K562 (cell line): ENCODE results near the gene ADAD1. TPM values are rescaled to one million over a fixed set of nuclear protein-coding genes. Genes with fewer than 3 reads are reported as not detected.
A peak's percentile ranks its signal among the peaks of the same experiment; 100 is the strongest.

ENCODE experiments used
- ATAC-seq: fragments of 200-7000 bp; cut with Tn5 transposase; 3 replicates; pipeline ENCODE4 v1.9.1; 2020; ENCODE audit warnings: moderate library complexity
- BruUV-seq: library from RNA; stranded (reverse); fragments of 400-500 nt; replicated peaks from 2 replicates; lab custom pipeline; 2021; lab: Mats Ljungman, UMichigan
- CTCF ChIA-PET: fragments of 300-600 bp; formaldehyde crosslinking; extraction: SDS; loops from one replicate; lab custom pipeline; 2021; ENCODE audit warnings: low intra/inter-chr PET ratio; lab: Yijun Ruan, JAX
- POLR2A ChIA-PET: fragments of 300-600, 350-650 bp; sonication (Branson Sonifier 250); formaldehyde crosslinking; extraction: SDS; loops from one replicate; lab custom pipeline; 2021; ENCODE audit warnings: antibody characterized with exemption, inconsistent platforms; lab: Yijun Ruan, JAX
- DNase-seq, 4 experiments: peaks; one replicate each; pipeline versions ENCODE4 v3.0.0 to v3.0.0-alpha.2; 2011 to 2018; ENCODE audit warnings: low spot score in 3 of 4, mixed read lengths in 3 of 4; ENCODE audit errors: extremely low read depth in 1 of 4
- FAIRE-seq: peaks from 2 replicates; lab custom pipeline; 2011; peaks lifted over from hg19 to GRCh38; lab: Jason Lieb, UNC
- H2AFZ ChIP-seq: 2 replicates; pipeline ENCODE4 v1.6.0; 2011; ENCODE audit warnings: low read depth, low read length, control low read depth, inconsistent platforms
- H3K27ac ChIP-seq: fragments of 200-600 bp; 3 replicates; pipeline ENCODE4 v1.8.0; 2011; ENCODE audit warnings: low read depth, mild to moderate bottlenecking, control low read depth, inconsistent platforms, low read length, moderate library complexity, mixed read lengths; ENCODE audit errors: extremely low read depth
- H3K27me3 ChIP-seq, 2 experiments: fragments of 300-600 bp in 1 of 2; 2 replicates in 1 of 2; 3 replicates in 1 of 2; pipeline versions ENCODE4 v1.6.0 to v1.8.0; 2011; ENCODE audit warnings: inconsistent platforms in 2 of 2, low read length in 2 of 2, mild to moderate bottlenecking in 1 of 2, mixed read lengths in 1 of 2, moderate library complexity in 1 of 2; ENCODE audit not compliant: control insufficient read depth in 2 of 2, insufficient read depth in 2 of 2
- H3K36me3 ChIP-seq: fragments of 300-600 bp; 3 replicates; pipeline ENCODE4 v1.8.0; 2011; ENCODE audit warnings: mild to moderate bottlenecking, low read length, inconsistent platforms; ENCODE audit not compliant: control insufficient read depth, insufficient read depth
- H3K4me1 ChIP-seq, 2 experiments: fragments of 200-600 bp in 1 of 2; replicated peaks in 1 of 2; 2 replicates in 1 of 2; 3 replicates in 1 of 2; pipeline versions ENCODE4 v1.5.1 to v1.8.0; 2011; ENCODE audit warnings: inconsistent platforms in 2 of 2, low read length in 2 of 2, mild to moderate bottlenecking in 1 of 2, mixed read lengths in 1 of 2, moderate library complexity in 1 of 2; ENCODE audit not compliant: control insufficient read depth in 2 of 2, insufficient read depth in 2 of 2
- H3K4me2 ChIP-seq: 2 replicates; pipeline ENCODE4 v1.6.1; 2011; ENCODE audit warnings: low read length, control low read depth, inconsistent platforms, mixed read lengths; ENCODE audit not compliant: insufficient read depth
- H3K4me3 ChIP-seq: fragments of 200-600 bp; sonication (generic), shearing (Covaris generic); 2 replicates; pipeline ENCODE4 v1.5.1; 2016; ENCODE audit warnings: control low read depth, inconsistent platforms
- H3K79me2 ChIP-seq: fragments of 200-600 bp; 3 replicates; pipeline ENCODE4 v1.8.0; 2011; ENCODE audit warnings: low read length, inconsistent platforms; ENCODE audit not compliant: control insufficient read depth, insufficient read depth
- H3K9ac ChIP-seq, 2 experiments: 2 replicates each; pipeline versions ENCODE4 v1.6.0 to v1.6.1; 2011; ENCODE audit warnings: low read depth in 2 of 2, low read length in 2 of 2, control low read depth in 1 of 2, inconsistent platforms in 1 of 2, mild to moderate bottlenecking in 1 of 2, mixed read lengths in 1 of 2; ENCODE audit not compliant: insufficient read depth in 1 of 2
- H3K9me1 ChIP-seq: one replicate; pipeline ENCODE4 v1.6.0; 2011; ENCODE audit warnings: inconsistent platforms, mild to moderate bottlenecking, low read length, moderate library complexity; ENCODE audit not compliant: control insufficient read depth, insufficient read depth
- H3K9me3 ChIP-seq: replicated peaks from 2 replicates; pipeline ENCODE4 v1.5.1; 2011; ENCODE audit warnings: low read depth, low read length, inconsistent platforms; ENCODE audit not compliant: control insufficient read depth, insufficient read depth
- H4K20me1 ChIP-seq: replicated peaks from 2 replicates; pipeline ENCODE4 v1.6.1; 2011; ENCODE audit warnings: low read length, inconsistent platforms, mixed read lengths; ENCODE audit not compliant: control insufficient read depth, insufficient read depth
- EP300 ChIP-seq: IDR thresholded peaks from 2 replicates; pipeline ENCODE4 v1.6.1; 2012; ENCODE audit warnings: low read length, improper control_type of control experiment
- GATAD2B ChIP-seq: fragments of 450-650 bp; IDR thresholded peaks from 2 replicates; pipeline ENCODE4 v1.6.1; 2017; ENCODE audit warnings: mild to moderate bottlenecking, borderline replicate concordance
- HDAC6 ChIP-seq: IDR thresholded peaks from 2 replicates; pipeline ENCODE4 v1.6.1; 2012; ENCODE audit warnings: low read depth, mild to moderate bottlenecking, control low read depth, inconsistent platforms, low read length, moderate library complexity
- MEIS2 ChIP-seq: fragments of 450-650 bp; IDR thresholded peaks from 2 replicates; pipeline ENCODE4 v1.6.1; 2014; ENCODE audit warnings: mild to moderate bottlenecking; ENCODE audit not compliant: partially characterized antibody
- PHB2 ChIP-seq: fragments of 450-650 bp; IDR thresholded peaks from 2 replicates; pipeline ENCODE4 v1.6.1; 2017; ENCODE audit warnings: low read depth
- PRMT5 ChIP-seq: sonication (generic); formaldehyde crosslinking; IDR thresholded peaks from 2 replicates; pipeline ENCODE4 v1.5.0; 2020; ENCODE audit warnings: missing genetic modification reagents
- TAF9B ChIP-seq: fragments of 450-650 bp; IDR thresholded peaks from 2 replicates; pipeline ENCODE4 v1.6.1; 2018; ENCODE audit warnings: mild to moderate bottlenecking; ENCODE audit not compliant: partially characterized antibody
- YBX1 ChIP-seq: fragments of 450-650 bp; IDR thresholded peaks from 2 replicates; pipeline ENCODE4 v1.7.1; 2016; ENCODE audit warnings: mild to moderate bottlenecking
- ZBTB8A ChIP-seq: fragments of 450-650 bp; IDR thresholded peaks from 2 replicates; pipeline ENCODE4 v1.6.1; 2018; ENCODE audit warnings: mild to moderate bottlenecking, moderate library complexity; ENCODE audit not compliant: partially characterized antibody
- ZC3H4 ChIP-seq: sonication (generic); formaldehyde crosslinking; IDR thresholded peaks from 2 replicates; pipeline ENCODE4 v1.9.0; 2021; ENCODE audit warnings: missing genetic modification reagents, borderline replicate concordance
- ZNF586 ChIP-seq: fragments of 450-650 bp; formaldehyde crosslinking; conservative IDR thresholded peaks from 2 replicates; pipeline ENCODE4 v1.4.0; 2020; ENCODE audit warnings: mild to moderate bottlenecking, moderate library complexity
- ZNF699 ChIP-seq: fragments of 250-450 bp; sonication (Bioruptor Pico); IDR thresholded peaks from 2 replicates; pipeline ENCODE4 v1.8.0; 2021; ENCODE audit warnings: mild to moderate bottlenecking, moderate library complexity; ENCODE audit not compliant: insufficient replicate concordance
- WGBS: fragments of 100-300 bp; shearing (Covaris generic); methylation state at CpG from one replicate; pipeline ENCODE4 v1.1.6; 2016; ENCODE audit warnings: low coverage, mixed read lengths; ENCODE audit not compliant: insufficient coverage; ENCODE audit errors: missing lambda C conversion rate; 5-methylcytosine and 5-hydroxymethylcytosine counted together
- in situ Hi-C: fragments of 300-500 bp; cut with MboI; formaldehyde crosslinking; loops from 4 replicates; pipeline ENCODE4 v1.15.0; 2018; ENCODE audit warnings: inconsistent platforms, mixed read lengths
- intact Hi-C: fragments of 100-400 bp; cut with micrococcal nuclease; formaldehyde crosslinking; loops from 2 replicates; pipeline ENCODE4 v1.14.2; 2022
- polyA plus RNA-seq, 8 experiments: library from polyadenylated mRNA; depleted of rRNA in 4 of 8; stranded (reverse) in 5 of 8; unstranded in 3 of 8; fragments of >200 nt; fragmentation: Nextera tagmentation in 2 of 8; fragmentation: Illumina TruSeq in 1 of 8; extraction: Ambion mirVana in 2 of 8; extraction: Trizol in 1 of 8; gene quantifications; 2 replicates each; pipeline versions ENCODE4 v1.2.1 to v1.2.3, GENCODE V29; 2011 to 2014; ENCODE audit warnings: inconsistent platforms in 1 of 8, missing spikeins in 1 of 8
- total RNA-seq, 7 experiments: library from RNA; depleted of rRNA in 6 of 7; stranded (reverse); fragments of >200 nt in 6 of 7; fragmentation: Illumina TruSeq in 2 of 7; extraction: Trizol in 2 of 7; gene quantifications; 2 replicates each; pipeline versions ENCODE4 v1.2.1 to v1.2.3, GENCODE V29; 2011 to 2021; ENCODE audit warnings: low replicate concordance in 1 of 7
- TF ChIP-seq, protein P1 (sequence below): sonication (generic); formaldehyde crosslinking; IDR thresholded peaks from 2 replicates; pipeline ENCODE4 v1.8.0; 2022; ENCODE audit warnings: mild to moderate bottlenecking, missing genetic modification reagents
- TF ChIP-seq, protein P2 (sequence below): sonication (generic); formaldehyde crosslinking; IDR thresholded peaks from 2 replicates; pipeline ENCODE4 v1.9.0; 2022; ENCODE audit warnings: mild to moderate bottlenecking, missing genetic modification reagents
- TF ChIP-seq, protein P3 (sequence below): fragments of 450-650 bp; IDR thresholded peaks from 2 replicates; pipeline ENCODE4 v1.6.1; 2014; ENCODE audit warnings: low read depth, mild to moderate bottlenecking, moderate library complexity, borderline replicate concordance

ADAD1 gene
- total and polyA plus RNA-seq, 9 of the 15 experiments (the other 6 are each of a cell fraction or from before 2014, with no cell fraction given) = not detected

DNA sequence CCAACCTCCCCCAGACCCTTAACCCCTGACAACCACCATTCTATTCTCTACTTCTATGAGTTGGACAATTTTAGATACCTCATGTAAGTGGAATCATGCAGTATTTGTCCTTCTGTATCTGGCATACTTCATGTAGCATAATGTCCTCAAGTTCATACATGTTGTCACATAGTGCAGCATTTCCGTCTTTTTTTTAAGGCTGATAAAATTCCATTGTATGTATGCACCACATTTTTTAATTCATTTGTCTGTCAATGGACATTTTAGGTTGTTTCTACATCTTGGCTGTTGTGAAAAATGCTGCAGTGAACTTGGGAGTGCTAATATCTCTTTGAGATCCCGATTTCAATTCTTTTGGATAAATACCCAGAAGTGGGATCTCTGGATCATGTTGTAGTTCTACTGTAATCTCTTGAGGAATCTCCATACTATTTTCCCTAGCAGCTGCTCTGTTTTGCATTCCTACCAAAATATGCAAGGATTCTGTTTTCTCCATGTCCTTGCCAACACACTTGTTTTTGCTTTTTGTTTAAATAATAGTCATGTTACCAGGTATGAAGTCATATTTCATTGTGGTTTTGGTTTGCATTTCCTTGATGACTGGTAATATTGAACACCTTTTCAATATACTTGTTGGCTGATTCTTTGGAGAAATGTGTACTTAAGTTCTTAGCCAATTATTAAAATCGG, 48.8 kb upstream of the ADAD1 start:
- no peak overlapping the region for H3K4me3 ChIP-seq
- POLR2A ChIA-PET = no interaction called here
- no peaks in the 10 kb centered on the region for H3K4me1 ChIP-seq
- H4K20me1 ChIP-seq = no peaks in the 10 kb centered on the region
- H3K9ac ChIP-seq = no peak overlapping the region
- no peaks in the 10 kb centered on the region for H3K79me2 ChIP-seq
- no TSS peak for BruUV-seq
- intact Hi-C loops = no loop called here
- H3K36me3 ChIP-seq = peaks cover 8% of the 10 kb centered on the region; the same call in 1 of the 3 replicates
- H3K9me3 ChIP-seq = no peaks in the 10 kb centered on the region
- no peak overlapping the region for H3K4me2 ChIP-seq
- no peak for DNase-seq
- no peaks in the 10 kb centered on the region for H3K27me3 ChIP-seq
- TF ChIP-seq, protein P1, sequence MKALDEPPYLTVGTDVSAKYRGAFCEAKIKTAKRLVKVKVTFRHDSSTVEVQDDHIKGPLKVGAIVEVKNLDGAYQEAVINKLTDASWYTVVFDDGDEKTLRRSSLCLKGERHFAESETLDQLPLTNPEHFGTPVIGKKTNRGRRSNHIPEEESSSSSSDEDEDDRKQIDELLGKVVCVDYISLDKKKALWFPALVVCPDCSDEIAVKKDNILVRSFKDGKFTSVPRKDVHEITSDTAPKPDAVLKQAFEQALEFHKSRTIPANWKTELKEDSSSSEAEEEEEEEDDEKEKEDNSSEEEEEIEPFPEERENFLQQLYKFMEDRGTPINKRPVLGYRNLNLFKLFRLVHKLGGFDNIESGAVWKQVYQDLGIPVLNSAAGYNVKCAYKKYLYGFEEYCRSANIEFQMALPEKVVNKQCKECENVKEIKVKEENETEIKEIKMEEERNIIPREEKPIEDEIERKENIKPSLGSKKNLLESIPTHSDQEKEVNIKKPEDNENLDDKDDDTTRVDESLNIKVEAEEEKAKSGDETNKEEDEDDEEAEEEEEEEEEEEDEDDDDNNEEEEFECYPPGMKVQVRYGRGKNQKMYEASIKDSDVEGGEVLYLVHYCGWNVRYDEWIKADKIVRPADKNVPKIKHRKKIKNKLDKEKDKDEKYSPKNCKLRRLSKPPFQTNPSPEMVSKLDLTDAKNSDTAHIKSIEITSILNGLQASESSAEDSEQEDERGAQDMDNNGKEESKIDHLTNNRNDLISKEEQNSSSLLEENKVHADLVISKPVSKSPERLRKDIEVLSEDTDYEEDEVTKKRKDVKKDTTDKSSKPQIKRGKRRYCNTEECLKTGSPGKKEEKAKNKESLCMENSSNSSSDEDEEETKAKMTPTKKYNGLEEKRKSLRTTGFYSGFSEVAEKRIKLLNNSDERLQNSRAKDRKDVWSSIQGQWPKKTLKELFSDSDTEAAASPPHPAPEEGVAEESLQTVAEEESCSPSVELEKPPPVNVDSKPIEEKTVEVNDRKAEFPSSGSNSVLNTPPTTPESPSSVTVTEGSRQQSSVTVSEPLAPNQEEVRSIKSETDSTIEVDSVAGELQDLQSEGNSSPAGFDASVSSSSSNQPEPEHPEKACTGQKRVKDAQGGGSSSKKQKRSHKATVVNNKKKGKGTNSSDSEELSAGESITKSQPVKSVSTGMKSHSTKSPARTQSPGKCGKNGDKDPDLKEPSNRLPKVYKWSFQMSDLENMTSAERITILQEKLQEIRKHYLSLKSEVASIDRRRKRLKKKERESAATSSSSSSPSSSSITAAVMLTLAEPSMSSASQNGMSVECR (CRISPR knock-in tag) = no peak
- TF ChIP-seq, protein P2, sequence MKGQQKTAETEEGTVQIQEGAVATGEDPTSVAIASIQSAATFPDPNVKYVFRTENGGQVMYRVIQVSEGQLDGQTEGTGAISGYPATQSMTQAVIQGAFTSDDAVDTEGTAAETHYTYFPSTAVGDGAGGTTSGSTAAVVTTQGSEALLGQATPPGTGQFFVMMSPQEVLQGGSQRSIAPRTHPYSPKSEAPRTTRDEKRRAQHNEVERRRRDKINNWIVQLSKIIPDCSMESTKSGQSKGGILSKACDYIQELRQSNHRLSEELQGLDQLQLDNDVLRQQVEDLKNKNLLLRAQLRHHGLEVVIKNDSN (CRISPR knock-in tag) = no peak
- TF ChIP-seq MEIS2 (no peak), PHB2 (no peak), ZBTB8A (no peak), PRMT5 (CRISPR knock-in tag) (no peak), TAF9B (no peak), YBX1 (no peak), EP300 (no peak), ZNF586 (CRISPR knock-in tag) (no peak), ZNF699 (CRISPR knock-in tag) (no peak), GATAD2B (no peak), HDAC6 (no peak), ZC3H4 (CRISPR knock-in tag) (no peak)
- TF ChIP-seq, protein P3, sequence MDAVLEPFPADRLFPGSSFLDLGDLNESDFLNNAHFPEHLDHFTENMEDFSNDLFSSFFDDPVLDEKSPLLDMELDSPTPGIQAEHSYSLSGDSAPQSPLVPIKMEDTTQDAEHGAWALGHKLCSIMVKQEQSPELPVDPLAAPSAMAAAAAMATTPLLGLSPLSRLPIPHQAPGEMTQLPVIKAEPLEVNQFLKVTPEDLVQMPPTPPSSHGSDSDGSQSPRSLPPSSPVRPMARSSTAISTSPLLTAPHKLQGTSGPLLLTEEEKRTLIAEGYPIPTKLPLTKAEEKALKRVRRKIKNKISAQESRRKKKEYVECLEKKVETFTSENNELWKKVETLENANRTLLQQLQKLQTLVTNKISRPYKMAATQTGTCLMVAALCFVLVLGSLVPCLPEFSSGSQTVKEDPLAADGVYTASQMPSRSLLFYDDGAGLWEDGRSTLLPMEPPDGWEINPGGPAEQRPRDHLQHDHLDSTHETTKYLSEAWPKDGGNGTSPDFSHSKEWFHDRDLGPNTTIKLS = no peak
- TF ChIP-seq, all 486 proteins: peak for 0
- in situ Hi-C loops = no loop called here
- no peaks in the 10 kb centered on the region for H3K9me1 ChIP-seq
- ATAC-seq = no peak
- no peak overlapping the region for H3K27ac ChIP-seq
- FAIRE-seq = peak; percentile 65
- WGBS = 58% methylated on average over 3 of the region's 3 CpGs
- CTCF ChIA-PET = no interaction called here
- H2AFZ ChIP-seq = no peak overlapping the region
